Measurements from ENCODE around the gene VPS26C. TPM values are rescaled to one million over a fixed set of nuclear protein-coding genes. Genes with fewer than 3 reads are reported as not detected.

VPS26C gene
- total and polyA plus RNA-seq, 2 of the 13 experiments (the other 11 are each of a cell fraction or from before 2014, with no cell fraction given) = 30.3 to 39.7 TPM

DNA sequence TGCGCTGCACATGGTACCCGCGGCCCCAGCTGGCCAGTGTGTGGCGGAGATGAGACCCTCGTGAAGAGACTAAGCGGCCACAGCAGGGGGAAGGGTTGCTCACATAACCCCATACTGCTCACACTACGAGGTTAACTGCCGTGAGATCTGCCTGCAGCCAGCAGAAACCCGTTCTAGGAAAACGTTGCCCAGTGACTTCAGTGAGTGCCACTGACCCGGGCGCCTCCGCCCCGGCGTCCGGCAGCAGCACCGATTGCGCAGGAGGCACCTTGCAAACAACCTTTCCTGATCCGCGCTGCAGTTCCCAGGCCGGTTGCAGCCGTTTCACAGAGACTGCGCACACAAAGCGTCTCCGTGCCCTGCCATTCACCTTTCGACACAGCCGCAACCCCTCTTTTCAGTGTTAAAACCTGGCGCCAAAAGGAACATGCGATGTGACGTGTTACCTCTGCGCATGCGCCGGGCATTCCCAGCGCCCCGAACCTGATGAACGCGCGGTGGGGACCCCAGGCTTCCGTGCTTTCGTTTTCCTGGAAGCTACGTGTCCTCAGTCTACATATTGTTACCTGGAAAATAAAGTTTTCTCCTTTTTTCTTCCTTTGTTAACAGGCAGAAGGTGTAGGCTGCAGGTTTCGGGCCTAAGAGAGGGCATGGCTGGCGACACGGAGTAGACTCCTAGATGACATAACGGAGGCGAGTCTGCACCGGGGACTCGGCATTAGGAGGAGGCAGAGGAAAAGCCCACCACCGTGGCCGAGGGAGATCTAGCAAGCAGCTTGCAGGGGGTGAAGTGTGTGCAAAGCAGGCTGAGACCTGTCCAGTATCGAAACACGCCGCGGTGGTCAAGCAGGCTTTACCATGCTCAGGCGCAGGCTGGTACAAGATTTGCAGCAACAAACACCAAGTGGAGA lies 8.9 kb downstream of the VPS26C start (continued):
- TF ChIP-seq ZNF550 (CRISPR knock-in tag; IDR thresholded peaks at IDR 0.05; ENCODE audit: borderline replicate concordance) = 0 out of 2 replicates have a peak, but pooled peaks have one; percentile 29
- no peak for TF ChIP-seq FLYWCH1 (CRISPR knock-in tag; IDR thresholded peaks at IDR 0.05)
- TF ChIP-seq ZBTB20 (CRISPR knock-in tag; IDR thresholded peaks at IDR 0.05; ENCODE audit: borderline replicate concordance, low read depth) = no peak
- TF ChIP-seq HDAC6 (IDR thresholded peaks at IDR 0.05; ENCODE audit: low read depth, low read length) = no peak
- TF ChIP-seq, protein P1, sequence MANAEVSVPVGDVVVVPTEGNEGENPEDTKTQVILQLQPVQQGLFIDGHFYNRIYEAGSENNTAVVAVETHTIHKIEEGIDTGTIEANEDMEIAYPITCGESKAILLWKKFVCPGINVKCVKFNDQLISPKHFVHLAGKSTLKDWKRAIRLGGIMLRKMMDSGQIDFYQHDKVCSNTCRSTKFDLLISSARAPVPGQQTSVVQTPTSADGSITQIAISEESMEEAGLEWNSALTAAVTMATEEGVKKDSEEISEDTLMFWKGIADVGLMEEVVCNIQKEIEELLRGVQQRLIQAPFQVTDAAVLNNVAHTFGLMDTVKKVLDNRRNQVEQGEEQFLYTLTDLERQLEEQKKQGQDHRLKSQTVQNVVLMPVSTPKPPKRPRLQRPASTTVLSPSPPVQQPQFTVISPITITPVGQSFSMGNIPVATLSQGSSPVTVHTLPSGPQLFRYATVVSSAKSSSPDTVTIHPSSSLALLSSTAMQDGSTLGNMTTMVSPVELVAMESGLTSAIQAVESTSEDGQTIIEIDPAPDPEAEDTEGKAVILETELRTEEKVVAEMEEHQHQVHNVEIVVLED (CRISPR knock-in tag; IDR thresholded peaks at IDR 0.05; ENCODE audit: borderline replicate concordance) = peak; percentile 65
- peak; percentile 76 for TF ChIP-seq ZNF747 (CRISPR knock-in tag; IDR thresholded peaks at IDR 0.05; ENCODE audit: borderline replicate concordance)
- no peak for TF ChIP-seq RBM22 (optimal IDR thresholded peaks at IDR 0.05; ENCODE audit: low read length)
- TF ChIP-seq ZFP36L1 (CRISPR knock-in tag; IDR thresholded peaks at IDR 0.05) = peak; percentile 76; the same call in 1 of the 2 replicates
- TF ChIP-seq MED8 (CRISPR knock-in tag; IDR thresholded peaks at IDR 0.05; ENCODE audit: insufficient replicate concordance) = peak; percentile 38
- no peak for TF ChIP-seq BHLHE40 (IDR thresholded peaks at IDR 0.05; ENCODE audit: low read length)
- TF ChIP-seq, protein P2, sequence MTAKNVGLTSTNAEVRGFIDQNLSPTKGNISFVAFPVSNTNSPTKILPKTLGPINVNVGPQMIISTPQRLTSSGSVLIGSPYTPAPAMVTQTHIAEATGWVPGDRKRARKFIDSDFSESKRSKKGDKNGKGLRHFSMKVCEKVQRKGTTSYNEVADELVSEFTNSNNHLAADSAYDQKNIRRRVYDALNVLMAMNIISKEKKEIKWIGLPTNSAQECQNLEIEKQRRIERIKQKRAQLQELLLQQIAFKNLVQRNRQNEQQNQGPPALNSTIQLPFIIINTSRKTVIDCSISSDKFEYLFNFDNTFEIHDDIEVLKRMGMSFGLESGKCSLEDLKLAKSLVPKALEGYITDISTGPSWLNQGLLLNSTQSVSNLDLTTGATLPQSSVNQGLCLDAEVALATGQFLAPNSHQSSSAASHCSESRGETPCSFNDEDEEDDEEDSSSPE (CRISPR knock-in tag; IDR thresholded peaks at IDR 0.05) = peak; percentile 96
- TF ChIP-seq TSC22D2 (CRISPR knock-in tag; IDR thresholded peaks at IDR 0.05; ENCODE audit: borderline replicate concordance) = 0 out of 2 replicates have a peak, but pooled peaks have one; percentile 34
- peak; percentile 32; the same call in 1 of the 2 replicates for TF ChIP-seq ZNF543 (CRISPR knock-in tag; IDR thresholded peaks at IDR 0.05)
- 0 out of 2 replicates have a peak, but pooled peaks have one; percentile 10 for TF ChIP-seq ZBTB7B (CRISPR knock-in tag; IDR thresholded peaks at IDR 0.05)
- peak; percentile 50 for TF ChIP-seq PTBP1 (IDR thresholded peaks at IDR 0.05; ENCODE audit: low read depth, low read length, poor library complexity, severe bottlenecking)
- TF ChIP-seq, protein P3, sequence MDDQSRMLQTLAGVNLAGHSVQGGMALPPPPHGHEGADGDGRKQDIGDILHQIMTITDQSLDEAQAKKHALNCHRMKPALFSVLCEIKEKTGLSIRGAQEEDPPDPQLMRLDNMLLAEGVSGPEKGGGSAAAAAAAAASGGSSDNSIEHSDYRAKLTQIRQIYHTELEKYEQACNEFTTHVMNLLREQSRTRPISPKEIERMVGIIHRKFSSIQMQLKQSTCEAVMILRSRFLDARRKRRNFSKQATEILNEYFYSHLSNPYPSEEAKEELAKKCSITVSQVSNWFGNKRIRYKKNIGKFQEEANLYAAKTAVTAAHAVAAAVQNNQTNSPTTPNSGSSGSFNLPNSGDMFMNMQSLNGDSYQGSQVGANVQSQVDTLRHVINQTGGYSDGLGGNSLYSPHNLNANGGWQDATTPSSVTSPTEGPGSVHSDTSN (CRISPR knock-in tag; IDR thresholded peaks at IDR 0.05; ENCODE audit: borderline replicate concordance) = 0 out of 2 replicates have a peak, but pooled peaks have one; percentile 42
- TF ChIP-seq, protein P4, sequence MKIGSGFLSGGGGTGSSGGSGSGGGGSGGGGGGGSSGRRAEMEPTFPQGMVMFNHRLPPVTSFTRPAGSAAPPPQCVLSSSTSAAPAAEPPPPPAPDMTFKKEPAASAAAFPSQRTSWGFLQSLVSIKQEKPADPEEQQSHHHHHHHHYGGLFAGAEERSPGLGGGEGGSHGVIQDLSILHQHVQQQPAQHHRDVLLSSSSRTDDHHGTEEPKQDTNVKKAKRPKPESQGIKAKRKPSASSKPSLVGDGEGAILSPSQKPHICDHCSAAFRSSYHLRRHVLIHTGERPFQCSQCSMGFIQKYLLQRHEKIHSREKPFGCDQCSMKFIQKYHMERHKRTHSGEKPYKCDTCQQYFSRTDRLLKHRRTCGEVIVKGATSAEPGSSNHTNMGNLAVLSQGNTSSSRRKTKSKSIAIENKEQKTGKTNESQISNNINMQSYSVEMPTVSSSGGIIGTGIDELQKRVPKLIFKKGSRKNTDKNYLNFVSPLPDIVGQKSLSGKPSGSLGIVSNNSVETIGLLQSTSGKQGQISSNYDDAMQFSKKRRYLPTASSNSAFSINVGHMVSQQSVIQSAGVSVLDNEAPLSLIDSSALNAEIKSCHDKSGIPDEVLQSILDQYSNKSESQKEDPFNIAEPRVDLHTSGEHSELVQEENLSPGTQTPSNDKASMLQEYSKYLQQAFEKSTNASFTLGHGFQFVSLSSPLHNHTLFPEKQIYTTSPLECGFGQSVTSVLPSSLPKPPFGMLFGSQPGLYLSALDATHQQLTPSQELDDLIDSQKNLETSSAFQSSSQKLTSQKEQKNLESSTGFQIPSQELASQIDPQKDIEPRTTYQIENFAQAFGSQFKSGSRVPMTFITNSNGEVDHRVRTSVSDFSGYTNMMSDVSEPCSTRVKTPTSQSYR (CRISPR knock-in tag; IDR thresholded peaks at IDR 0.05; ENCODE audit: borderline replicate concordance) = no peak
- TF ChIP-seq CENPT (CRISPR knock-in tag; IDR thresholded peaks at IDR 0.05; ENCODE audit: low read depth) = peak; percentile 46; the same call in 1 of the 2 replicates
- TF ChIP-seq, protein P5, sequence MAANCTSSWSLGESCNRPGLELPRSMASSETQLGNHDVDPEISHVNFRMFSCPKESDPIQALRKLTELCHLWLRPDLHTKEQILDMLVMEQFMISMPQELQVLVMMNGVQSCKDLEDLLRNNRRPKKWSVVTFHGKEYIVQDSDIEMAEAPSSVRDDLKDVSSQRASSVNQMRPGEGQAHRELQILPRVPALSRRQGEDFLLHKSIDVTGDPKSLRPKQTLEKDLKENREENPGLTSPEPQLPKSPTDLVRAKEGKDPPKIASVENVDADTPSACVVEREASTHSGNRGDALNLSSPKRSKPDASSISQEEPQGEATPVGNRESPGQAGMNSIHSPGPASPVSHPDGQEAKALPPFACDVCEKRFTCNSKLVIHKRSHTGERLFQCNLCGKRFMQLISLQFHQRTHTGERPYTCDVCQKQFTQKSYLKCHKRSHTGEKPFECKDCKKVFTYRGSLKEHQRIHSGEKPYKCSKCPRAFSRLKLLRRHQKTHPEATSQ (CRISPR knock-in tag; IDR thresholded peaks at IDR 0.05; ENCODE audit: borderline replicate concordance) = no peak

Measured in HepG2 (cell line).